Measurements from ENCODE around the gene IPO11.

Gene IPO11

DNA sequence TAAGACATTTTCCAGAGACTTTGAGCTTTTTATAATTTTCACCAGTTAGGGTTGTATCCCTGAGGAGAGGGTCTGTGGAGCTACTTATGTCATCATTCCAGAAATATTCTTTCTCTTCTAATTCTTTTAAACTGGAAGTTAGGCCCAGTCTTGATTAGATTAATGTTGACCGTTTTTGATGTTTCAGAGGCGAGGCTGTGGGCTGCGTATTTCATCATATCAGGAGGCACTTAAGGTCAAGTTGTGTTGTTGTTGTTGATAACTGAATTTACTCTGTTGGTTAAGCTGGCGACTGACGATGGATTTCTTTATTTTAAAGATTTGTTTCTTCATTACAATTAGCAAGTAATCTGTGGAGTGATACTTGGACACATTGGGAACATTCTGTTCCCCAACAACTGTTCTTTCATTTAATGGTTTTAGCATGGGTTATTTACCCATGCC lies 20.1 kb downstream of the IPO11 start:
- H3K9ac ChIP-seq (ENCODE audit: low read length in 5 of 5) = peak overlapping the region in 1 of 5 donors; percentile 58
- no peaks in the 10 kb centered on the region for H3K27me3 ChIP-seq (ENCODE audit: control insufficient read depth in 5 of 5, insufficient read depth in 4 of 5, low read length in 5 of 5)
- peaks cover 0 to 3% (median 0%) of the 10 kb centered on the region in 5 donors for H3K36me3 ChIP-seq (ENCODE audit: control insufficient read depth in 5 of 5, insufficient read depth in 5 of 5, low read length in 5 of 5)
- H3K9me3 ChIP-seq (ENCODE audit: control insufficient read depth in 5 of 5, low read length in 5 of 5) = no peaks in the 10 kb centered on the region
- H3K4me3 ChIP-seq (ENCODE audit: low read depth in 1 of 5, low read length in 5 of 5) = peak overlapping the region in 1 of 5 donors; percentile 28
- H3K27ac ChIP-seq (ENCODE audit: low read depth, low read length) = peak overlapping the region; percentile 37
- H3K4me1 ChIP-seq (ENCODE audit: control insufficient read depth in 5 of 5, insufficient read depth in 5 of 5, low read length in 5 of 5) = peaks cover 0 to 26% (median 16%) of the 10 kb centered on the region in 5 donors

DNA sequence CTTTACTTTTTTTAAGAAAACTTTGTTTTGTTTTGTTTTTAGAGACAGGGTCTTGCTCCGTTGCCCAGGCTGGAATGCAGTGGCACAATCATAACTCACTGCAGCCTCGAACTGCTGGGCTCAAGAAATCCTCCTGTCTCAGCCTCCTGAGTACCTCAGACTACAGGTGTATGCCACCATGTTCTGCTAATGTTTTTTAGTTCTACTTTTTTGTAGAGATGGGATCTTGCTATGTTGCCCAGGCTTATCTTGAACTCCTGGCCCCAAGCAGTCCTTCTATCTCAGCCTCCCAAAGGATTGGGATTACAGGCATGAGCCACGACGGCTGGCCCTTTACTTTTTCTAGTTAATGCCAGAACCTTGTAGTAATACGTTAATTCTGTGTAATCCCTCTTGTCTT lies 36.0 kb downstream of the IPO11 start:
- H3K9me3 ChIP-seq (ENCODE audit: control insufficient read depth in 5 of 5, low read length in 5 of 5) = no peaks in the 10 kb centered on the region
- H3K4me1 ChIP-seq (ENCODE audit: control insufficient read depth in 5 of 5, insufficient read depth in 5 of 5, low read length in 5 of 5) = no peaks in the 10 kb centered on the region
- H3K27ac ChIP-seq (ENCODE audit: low read depth, low read length) = no peak overlapping the region
- no peak overlapping the region for H3K9ac ChIP-seq (ENCODE audit: low read length in 5 of 5)
- H3K4me3 ChIP-seq (ENCODE audit: low read depth in 1 of 5, low read length in 5 of 5) = no peak overlapping the region
- peaks cover 15 to 40% (median 15%) of the 10 kb centered on the region in 5 donors for H3K36me3 ChIP-seq (ENCODE audit: control insufficient read depth in 5 of 5, insufficient read depth in 5 of 5, low read length in 5 of 5)
- no peaks in the 10 kb centered on the region for H3K27me3 ChIP-seq (ENCODE audit: control insufficient read depth in 5 of 5, insufficient read depth in 4 of 5, low read length in 5 of 5)

DNA sequence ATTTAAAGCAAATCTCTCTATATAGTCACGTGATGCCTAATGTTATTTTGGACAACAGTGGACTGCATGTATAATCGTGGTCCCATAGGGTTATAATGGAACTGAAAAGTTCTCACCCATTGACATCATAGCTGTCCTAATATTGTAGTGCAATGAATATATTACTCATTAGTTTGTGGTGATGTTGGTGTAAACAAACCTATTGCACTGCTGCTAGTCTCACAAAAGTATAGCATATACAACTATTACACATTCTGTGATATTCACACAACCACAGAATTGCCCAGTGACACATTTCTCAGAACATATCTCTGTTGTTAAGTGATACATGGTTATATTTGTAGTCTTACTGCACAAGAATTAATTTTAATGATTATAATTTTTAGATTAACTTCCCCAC lies 37.7 kb downstream of the IPO11 start:
- no peaks in the 10 kb centered on the region for H3K27me3 ChIP-seq (ENCODE audit: control insufficient read depth in 5 of 5, insufficient read depth in 4 of 5, low read length in 5 of 5)
- H3K27ac ChIP-seq (ENCODE audit: low read depth, low read length) = no peak overlapping the region
- peaks cover 15 to 38% (median 21%) of the 10 kb centered on the region in 5 donors for H3K36me3 ChIP-seq (ENCODE audit: control insufficient read depth in 5 of 5, insufficient read depth in 5 of 5, low read length in 5 of 5)
- no peak overlapping the region for H3K9ac ChIP-seq (ENCODE audit: low read length in 5 of 5)
- no peaks in the 10 kb centered on the region for H3K4me1 ChIP-seq (ENCODE audit: control insufficient read depth in 5 of 5, insufficient read depth in 5 of 5, low read length in 5 of 5)
- H3K9me3 ChIP-seq (ENCODE audit: control insufficient read depth in 5 of 5, low read length in 5 of 5) = no peaks in the 10 kb centered on the region
- H3K4me3 ChIP-seq (ENCODE audit: low read depth in 1 of 5, low read length in 5 of 5) = no peak overlapping the region

DNA sequence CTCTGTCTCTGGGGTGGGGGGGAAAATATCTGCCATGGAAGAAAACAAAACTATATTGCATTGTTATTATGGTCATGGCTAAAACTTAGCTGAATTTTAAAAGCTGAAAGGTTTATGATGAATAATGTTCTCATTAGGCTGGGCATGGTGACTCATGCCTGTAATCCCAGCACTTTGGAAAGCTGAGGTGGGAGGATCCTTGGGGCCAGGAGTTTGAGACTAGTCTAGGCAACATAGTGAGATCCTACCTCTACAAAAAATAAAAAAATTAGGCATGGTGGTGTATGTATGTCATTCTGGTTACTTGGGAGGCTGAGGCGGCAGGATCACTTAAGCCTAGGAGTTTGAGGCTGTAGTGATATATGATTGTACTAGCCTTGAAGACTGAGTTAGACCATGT lies 44.5 kb downstream of the IPO11 start:
- Histone ChIP-seq H3K9ac (ENCODE audit: low read length in 5 of 5) (no peak overlapping the region), H3K9me3 (ENCODE audit: control insufficient read depth in 5 of 5, low read length in 5 of 5) (no peaks in the 10 kb centered on the region), H3K36me3 (ENCODE audit: control insufficient read depth in 5 of 5, insufficient read depth in 5 of 5, low read length in 5 of 5) (peaks cover 8 to 22% (median 14%) of the 10 kb centered on the region in 5 donors)

DNA sequence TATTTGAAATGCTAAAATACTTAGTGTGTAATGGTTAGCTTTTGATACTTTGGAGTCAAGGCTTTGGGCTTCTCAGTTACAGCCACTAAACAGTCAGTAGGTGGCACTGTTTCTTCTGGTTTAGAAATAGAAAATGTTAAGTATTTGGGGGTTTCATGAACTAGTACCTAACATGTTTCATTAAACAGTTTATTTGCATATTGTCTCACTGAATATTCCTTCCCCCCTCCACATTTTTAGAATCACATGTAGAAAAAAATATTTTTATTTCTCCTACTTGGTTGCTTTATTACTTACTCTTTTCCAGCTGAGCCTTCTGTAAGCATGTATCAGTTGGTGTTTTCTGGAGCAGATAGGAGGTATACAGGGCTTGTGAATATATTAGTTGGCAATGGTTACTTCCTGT lies 48.0 kb downstream of the IPO11 start:
- Histone ChIP-seq H3K4me1 (ENCODE audit: control insufficient read depth in 5 of 5, insufficient read depth in 5 of 5, low read length in 5 of 5) (no peaks in the 10 kb centered on the region), H3K9me3 (ENCODE audit: control insufficient read depth in 5 of 5, low read length in 5 of 5) (no peaks in the 10 kb centered on the region), H3K27me3 (ENCODE audit: control insufficient read depth in 5 of 5, insufficient read depth in 4 of 5, low read length in 5 of 5) (no peaks in the 10 kb centered on the region), H3K27ac (ENCODE audit: low read depth, low read length) (no peak overlapping the region), H3K9ac (ENCODE audit: low read length in 5 of 5) (no peak overlapping the region), H3K36me3 (ENCODE audit: control insufficient read depth in 5 of 5, insufficient read depth in 5 of 5, low read length in 5 of 5) (peaks cover 0 to 5% (median 4%) of the 10 kb centered on the region in 5 donors), H3K4me3 (ENCODE audit: low read depth in 1 of 5, low read length in 5 of 5) (no peak overlapping the region)

More for the DNA sequence above, 44.5 kb downstream of the IPO11 start:
- Histone ChIP-seq H3K27me3 (ENCODE audit: control insufficient read depth in 5 of 5, insufficient read depth in 4 of 5, low read length in 5 of 5) (no peaks in the 10 kb centered on the region), H3K4me3 (ENCODE audit: low read depth in 1 of 5, low read length in 5 of 5) (no peak overlapping the region), H3K4me1 (ENCODE audit: control insufficient read depth in 5 of 5, insufficient read depth in 5 of 5, low read length in 5 of 5) (no peaks in the 10 kb centered on the region), H3K27ac (ENCODE audit: low read depth, low read length) (no peak overlapping the region)

DNA sequence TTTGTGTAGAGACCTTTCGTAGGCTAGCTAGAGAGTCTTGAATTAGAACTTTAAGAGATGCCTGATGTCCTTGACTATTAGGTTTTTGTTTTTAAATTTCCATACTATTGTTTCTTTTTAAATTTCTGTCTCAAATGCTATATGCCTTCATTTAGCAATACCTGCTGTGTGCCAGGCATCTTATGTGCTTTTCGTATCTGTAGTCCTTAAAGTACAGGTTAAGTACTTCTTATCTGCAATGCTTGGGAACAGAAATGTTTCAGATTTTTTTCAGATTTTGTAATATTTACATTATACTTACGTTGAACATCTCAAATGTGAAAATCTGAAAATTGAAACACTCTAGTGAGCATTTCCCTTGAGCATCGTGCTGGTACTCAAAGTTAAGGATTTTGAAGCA lies 49.0 kb downstream of the IPO11 start:
- no peaks in the 10 kb centered on the region for H3K4me1 ChIP-seq (ENCODE audit: control insufficient read depth in 5 of 5, insufficient read depth in 5 of 5, low read length in 5 of 5)
- H3K27me3 ChIP-seq (ENCODE audit: control insufficient read depth in 5 of 5, insufficient read depth in 4 of 5, low read length in 5 of 5) = no peaks in the 10 kb centered on the region
- no peaks in the 10 kb centered on the region for H3K9me3 ChIP-seq (ENCODE audit: control insufficient read depth in 5 of 5, low read length in 5 of 5)
- no peak overlapping the region for H3K9ac ChIP-seq (ENCODE audit: low read length in 5 of 5)
- H3K4me3 ChIP-seq (ENCODE audit: low read depth in 1 of 5, low read length in 5 of 5) = no peak overlapping the region
- no peak overlapping the region for H3K27ac ChIP-seq (ENCODE audit: low read depth, low read length)
- H3K36me3 ChIP-seq (ENCODE audit: control insufficient read depth in 5 of 5, insufficient read depth in 5 of 5, low read length in 5 of 5) = peaks cover 0 to 4% (median 0%) of the 10 kb centered on the region in 5 donors

DNA sequence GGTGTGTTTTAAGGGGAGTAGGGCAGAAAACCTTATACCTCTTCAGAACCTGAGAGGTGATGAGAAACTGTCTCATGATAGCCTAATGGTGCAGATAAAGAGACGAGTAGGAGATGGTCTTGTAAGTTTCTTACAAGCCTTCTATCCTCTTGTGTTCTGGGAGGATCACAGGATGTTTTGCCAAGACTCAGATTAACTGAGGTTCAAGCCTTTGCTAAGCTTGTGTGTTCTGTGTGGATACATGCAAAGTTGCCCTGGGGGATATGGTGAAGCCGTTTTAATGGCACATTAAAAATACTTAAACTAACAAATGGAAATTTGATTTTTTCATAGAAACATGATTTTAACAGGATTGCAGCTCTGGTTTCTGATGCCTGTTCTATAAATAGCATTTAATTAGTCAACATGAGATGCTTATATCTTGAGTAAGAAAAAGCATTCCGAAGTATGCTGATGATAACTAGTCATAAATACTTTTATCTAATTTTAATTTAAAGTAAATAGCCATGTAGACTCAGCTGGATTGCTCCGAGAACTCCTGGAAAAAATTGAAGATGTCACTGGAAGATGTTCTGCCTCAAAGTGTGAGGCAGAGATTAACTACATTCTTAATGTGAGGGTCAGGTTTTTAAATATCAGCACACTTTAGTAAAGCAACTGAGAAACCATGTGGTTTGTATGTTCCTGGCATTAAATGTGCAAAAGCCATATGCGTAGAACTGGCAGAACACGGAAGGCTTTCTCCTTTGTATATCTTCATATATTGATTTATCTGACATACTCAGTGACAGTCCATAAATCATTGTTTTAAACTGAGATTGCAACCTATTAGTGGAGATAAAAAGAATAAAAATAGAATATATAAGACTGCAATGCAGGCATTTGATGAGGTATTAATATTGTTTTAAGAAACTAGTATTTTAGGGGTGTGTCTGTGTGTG lies 53.7 kb downstream of the IPO11 start:
- Histone ChIP-seq H3K27me3 (ENCODE audit: control insufficient read depth in 5 of 5, insufficient read depth in 4 of 5, low read length in 5 of 5) (no peaks in the 10 kb centered on the region), H3K4me1 (ENCODE audit: control insufficient read depth in 5 of 5, insufficient read depth in 5 of 5, low read length in 5 of 5) (no peaks in the 10 kb centered on the region), H3K36me3 (ENCODE audit: control insufficient read depth in 5 of 5, insufficient read depth in 5 of 5, low read length in 5 of 5) (peaks cover 9 to 33% (median 11%) of the 10 kb centered on the region in 5 donors), H3K4me3 (ENCODE audit: low read depth in 1 of 5, low read length in 5 of 5) (no peak overlapping the region), H3K9me3 (ENCODE audit: control insufficient read depth in 5 of 5, low read length in 5 of 5) (no peaks in the 10 kb centered on the region), H3K9ac (ENCODE audit: low read length in 5 of 5) (no peak overlapping the region), H3K27ac (ENCODE audit: low read depth, low read length) (no peak overlapping the region)

DNA sequence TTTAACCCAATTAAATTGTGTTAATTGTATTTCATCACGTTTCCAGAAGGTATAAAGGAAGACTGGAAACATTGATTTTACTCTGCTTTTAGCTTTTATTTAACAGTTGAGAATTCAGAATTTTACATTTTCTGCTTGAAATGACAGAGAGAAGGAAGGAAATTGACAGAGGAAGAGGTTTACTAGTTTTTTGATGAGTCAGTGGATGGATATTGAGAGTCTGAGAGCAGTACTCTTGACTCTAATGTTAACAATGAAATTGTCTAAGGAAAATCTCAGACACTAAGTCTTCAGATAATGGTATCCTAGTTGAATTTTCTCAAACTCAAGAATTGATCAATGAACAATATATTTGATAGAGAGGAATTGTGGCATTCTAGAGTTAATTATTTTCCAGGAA lies 60.6 kb downstream of the IPO11 start:
- Histone ChIP-seq H3K9me3 (ENCODE audit: control insufficient read depth in 5 of 5, low read length in 5 of 5) (no peaks in the 10 kb centered on the region), H3K36me3 (ENCODE audit: control insufficient read depth in 5 of 5, insufficient read depth in 5 of 5, low read length in 5 of 5) (peaks cover 1 to 32% (median 3%) of the 10 kb centered on the region in 5 donors), H3K9ac (ENCODE audit: low read length in 5 of 5) (no peak overlapping the region), H3K27me3 (ENCODE audit: control insufficient read depth in 5 of 5, insufficient read depth in 4 of 5, low read length in 5 of 5) (no peaks in the 10 kb centered on the region), H3K27ac (ENCODE audit: low read depth, low read length) (no peak overlapping the region), H3K4me3 (ENCODE audit: low read depth in 1 of 5, low read length in 5 of 5) (no peak overlapping the region), H3K4me1 (ENCODE audit: control insufficient read depth in 5 of 5, insufficient read depth in 5 of 5, low read length in 5 of 5) (peaks cover 0 to 4% (median 0%) of the 10 kb centered on the region in 5 donors)

DNA sequence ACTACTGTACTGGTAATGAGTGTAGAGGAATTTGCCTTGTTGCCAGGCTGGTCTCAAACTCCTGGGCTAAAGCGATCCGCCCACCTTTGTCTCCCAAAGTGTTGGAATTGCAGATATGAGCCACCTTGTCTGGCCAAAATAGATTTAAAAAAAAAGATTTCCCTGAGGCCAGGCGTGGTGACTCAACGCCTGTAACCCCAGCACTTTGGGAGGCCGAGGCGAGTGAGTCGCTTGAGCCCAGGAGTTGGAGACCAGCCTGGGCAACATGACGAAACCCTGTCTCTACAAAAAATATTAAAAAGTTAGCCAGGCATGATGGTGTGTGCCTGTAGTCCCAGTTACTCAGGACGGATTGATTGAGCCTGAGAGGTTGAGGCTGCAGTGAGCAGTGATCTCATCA lies 62.5 kb downstream of the IPO11 start:
- Histone ChIP-seq H3K4me3 (ENCODE audit: low read depth in 1 of 5, low read length in 5 of 5) (no peak overlapping the region), H3K27me3 (ENCODE audit: control insufficient read depth in 5 of 5, insufficient read depth in 4 of 5, low read length in 5 of 5) (no peaks in the 10 kb centered on the region), H3K9me3 (ENCODE audit: control insufficient read depth in 5 of 5, low read length in 5 of 5) (no peaks in the 10 kb centered on the region), H3K36me3 (ENCODE audit: control insufficient read depth in 5 of 5, insufficient read depth in 5 of 5, low read length in 5 of 5) (peaks cover 0 to 15% (median 0%) of the 10 kb centered on the region in 5 donors), H3K9ac (ENCODE audit: low read length in 5 of 5) (no peak overlapping the region), H3K27ac (ENCODE audit: low read depth, low read length) (no peak overlapping the region), H3K4me1 (ENCODE audit: control insufficient read depth in 5 of 5, insufficient read depth in 5 of 5, low read length in 5 of 5) (peaks cover 0 to 4% (median 0%) of the 10 kb centered on the region in 5 donors)

DNA sequence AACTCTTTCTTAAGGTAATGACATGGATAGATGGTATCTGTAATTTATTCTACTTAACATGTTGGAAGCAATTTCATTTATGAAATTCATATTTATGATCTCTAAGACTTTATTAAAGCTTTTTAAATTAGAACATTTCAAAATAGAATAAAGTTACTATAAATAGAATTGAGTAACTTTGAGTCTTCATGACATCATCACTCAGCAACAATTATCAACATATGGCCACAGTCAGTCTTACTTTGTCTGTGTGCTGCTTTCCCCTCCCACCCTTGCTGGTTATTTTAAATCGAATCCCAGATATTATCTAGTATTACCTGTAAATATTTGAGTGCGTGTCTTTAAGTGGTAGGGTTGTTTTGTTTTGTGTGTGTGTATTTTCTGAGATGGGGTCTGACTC lies 65.2 kb downstream of the IPO11 start:
- H3K27me3 ChIP-seq (ENCODE audit: control insufficient read depth in 5 of 5, insufficient read depth in 4 of 5, low read length in 5 of 5) = no peaks in the 10 kb centered on the region
- H3K4me3 ChIP-seq (ENCODE audit: low read depth in 1 of 5, low read length in 5 of 5) = no peak overlapping the region
- H3K4me1 ChIP-seq (ENCODE audit: control insufficient read depth in 5 of 5, insufficient read depth in 5 of 5, low read length in 5 of 5) = peaks cover 0 to 4% (median 0%) of the 10 kb centered on the region in 5 donors
- peaks cover 0 to 13% (median 0%) of the 10 kb centered on the region in 5 donors for H3K36me3 ChIP-seq (ENCODE audit: control insufficient read depth in 5 of 5, insufficient read depth in 5 of 5, low read length in 5 of 5)
- no peak overlapping the region for H3K27ac ChIP-seq (ENCODE audit: low read depth, low read length)
- no peak overlapping the region for H3K9ac ChIP-seq (ENCODE audit: low read length in 5 of 5)
- no peaks in the 10 kb centered on the region for H3K9me3 ChIP-seq (ENCODE audit: control insufficient read depth in 5 of 5, low read length in 5 of 5)

All from subcutaneous abdominal adipose tissue (tissue), 5 donors.